Omental fat pad (tissue), 4 donors: ENCODE data around the gene ASGR2. TPM values are rescaled to one million over a fixed set of nuclear protein-coding genes. Genes with fewer than 3 reads are reported as not detected.
"Not testable (repeated sequence)": the region's sequence is repeated elsewhere in the genome, so short reads cannot be mapped to it uniquely, and the experiment has no call there.

Source experiments
- ATAC-seq: fragments of 150-250 bp; one replicate; pipeline ENCODE4 v1.9.1; 2016; ENCODE audit warnings: mild to moderate bottlenecking, moderate library complexity; ENCODE audit not compliant: low FRiP score
- DNase-seq: peaks from one replicate; pipeline ENCODE4 v3.0.0-alpha.2; 2019; ENCODE audit warnings: low spot score
- CTCF ChIP-seq, 3 donors: fragments of 450-650 bp; IDR thresholded peaks; one replicate each; pipeline ENCODE4 v1.5.1; 2016 to 2017; ENCODE audit warnings: antibody characterized with exemption in 3 of 3, mild to moderate bottlenecking in 3 of 3, moderate library complexity in 2 of 3
- total RNA-seq, 4 donors: library from RNA; depleted of rRNA; stranded (reverse); fragments of >200 nt; gene quantifications; one replicate each; pipeline ENCODE4 v1.1.0, GENCODE V29; 2016

ASGR2 gene
- total RNA-seq, 4 donors from 2014 or later, result 0.84 to 3.1 (median 1.6) TPM; not detected in 1

GRCh38 chr17:7123844-7124243 lies 9.2 kb upstream of the ASGR2 start:
- ATAC-seq (no peak), DNase-seq (no peak)
- TF ChIP-seq CTCF (IDR thresholded peaks at IDR 0.05), result no peak

GRCh38 chr17:7122381-7122780 lies 7.8 kb upstream of the ASGR2 start:
- no peak for TF ChIP-seq CTCF (IDR thresholded peaks at IDR 0.05)
- ATAC-seq (no peak), DNase-seq (no peak)

- not testable (repeated sequence) for ATAC-seq, DNase-seq
These were observed 6.0 kb upstream of the ASGR2 start for GRCh38 chr17:7120635-7121034.

GRCh38 chr17:7120123-7120522 lies 5.5 kb upstream of the ASGR2 start:
- TF ChIP-seq CTCF (IDR thresholded peaks at IDR 0.05), result no peak
- ATAC-seq, result no peak

GRCh38 chr17:7119314-7119713 lies 4.7 kb upstream of the ASGR2 start:
- DNase-seq (no peak), ATAC-seq (no peak)

More at GRCh38 chr17:7120123-7120522, 5.5 kb upstream of the ASGR2 start:
- DNase-seq, result no peak

GRCh38 chr17:7114875-7115614 lies 423 bp upstream of the ASGR2 start:
- TF ChIP-seq CTCF (IDR thresholded peaks at IDR 0.05), result no peak
- ATAC-seq, result no peak
- DNase-seq, result no peak

More at GRCh38 chr17:7119314-7119713, 4.7 kb upstream of the ASGR2 start:
- TF ChIP-seq CTCF (IDR thresholded peaks at IDR 0.05), result no peak

- DNase-seq (no peak), ATAC-seq (no peak)
- no peak for TF ChIP-seq CTCF (IDR thresholded peaks at IDR 0.05)
These were observed 1.1 kb downstream of the ASGR2 start for GRCh38 chr17:7113273-7114071.
